Panc1 (cell line): ENCODE data around the gene PRKCQ. TPM values are rescaled to one million over a fixed set of nuclear protein-coding genes. Genes with fewer than 3 reads are reported as not detected.

Experiments used
- ATAC-seq: fragments of 200-7000 bp; cut with Tn5 transposase; 2 replicates; pipeline ENCODE4 v1.9.1; 2020; ENCODE audit warnings: mild to moderate bottlenecking, moderate library complexity
- BruUV-seq: library from RNA; stranded (reverse); fragments of 400-500 nt; replicated peaks from 2 replicates; lab custom pipeline; 2021; lab: Mats Ljungman, UMichigan
- CTCF ChIA-PET: fragments of 300-600 bp; sonication (Branson Sonifier 250); formaldehyde crosslinking; loops from one replicate; lab custom pipeline; 2022; ENCODE audit warnings: antibody characterized with exemption; lab: Charles Lee
- POLR2A ChIA-PET: fragments of 300-600 bp; sonication (Branson Sonifier 250); formaldehyde crosslinking; loops from one replicate; lab custom pipeline; 2022; ENCODE audit warnings: antibody characterized with exemption; lab: Charles Lee
- DNase-seq: peaks from one replicate; pipeline ENCODE4 v3.0.0-alpha.2; 2010; ENCODE audit warnings: low read depth, low spot score
- H3K27ac ChIP-seq: 2 replicates; pipeline ENCODE4 v1.5.1; 2011; ENCODE audit warnings: mild to moderate bottlenecking, low read length, inconsistent platforms
- H3K27me3 ChIP-seq: fragments of 200-500 bp; sonication (Bioruptor generic); 2 replicates; pipeline ENCODE4 v1.6.0; 2014; ENCODE audit warnings: low read length, inconsistent platforms; ENCODE audit not compliant: control insufficient read depth, insufficient read depth
- H3K36me3 ChIP-seq: fragments of 200-500 bp; sonication (Bioruptor generic); 2 replicates; pipeline ENCODE4 v1.5.1; 2014; ENCODE audit warnings: inconsistent platforms, mild to moderate bottlenecking, low read length, moderate library complexity; ENCODE audit not compliant: control insufficient read depth, insufficient read depth
- H3K4me1 ChIP-seq: 2 replicates; pipeline ENCODE4 v1.5.1; 2011; ENCODE audit warnings: inconsistent platforms, mild to moderate bottlenecking, low read length, moderate library complexity; ENCODE audit not compliant: control insufficient read depth, insufficient read depth
- H3K4me3 ChIP-seq, 2 experiments: 2 replicates each; pipeline ENCODE4 v1.5.1; 2011 to 2012; ENCODE audit warnings: low read depth in 2 of 2, low read length in 2 of 2, mild to moderate bottlenecking in 2 of 2, inconsistent platforms in 1 of 2, moderate library complexity in 1 of 2
- H3K9me3 ChIP-seq: fragments of 200-500 bp; sonication (Bioruptor generic); 2 replicates; pipeline ENCODE4 v1.5.1; 2014; ENCODE audit warnings: low read depth, mild to moderate bottlenecking, inconsistent platforms, low read length, moderate library complexity; ENCODE audit not compliant: control insufficient read depth, insufficient read depth
- CTCF ChIP-seq: fragments of 450-650 bp; IDR thresholded peaks from 2 replicates; pipeline ENCODE4 v1.5.1; 2017; ENCODE audit warnings: mild to moderate bottlenecking
- POLR2AphosphoS5 ChIP-seq: IDR thresholded peaks from 2 replicates; pipeline ENCODE4 v1.6.1; 2012; ENCODE audit warnings: mild to moderate bottlenecking, low read depth, low read length, moderate library complexity
- REST ChIP-seq, 2 experiments: IDR thresholded peaks; 2 replicates each; pipeline ENCODE4 v1.6.1; 2011 to 2012; ENCODE audit warnings: low read depth in 2 of 2, control low read depth in 1 of 2, low read length in 1 of 2, mild to moderate bottlenecking in 1 of 2, moderate library complexity in 1 of 2; ENCODE audit not compliant: insufficient read depth in 1 of 2
- SIN3A ChIP-seq: IDR thresholded peaks from 2 replicates; pipeline ENCODE4 v1.6.1; 2012; ENCODE audit warnings: low read depth, mild to moderate bottlenecking, low read length, moderate library complexity, borderline replicate concordance; ENCODE audit not compliant: insufficient read depth
- TCF7L2 ChIP-seq: IDR thresholded peaks from 2 replicates; pipeline ENCODE4 v1.6.1; 2011; ENCODE audit warnings: mild to moderate bottlenecking, low read depth, low read length, inconsistent platforms
- in situ Hi-C: cut with HindIII; loops from 2 replicates; pipeline ENCODE4 v1.10.0; 2016; ENCODE audit warnings: low sequenced_read_pairs, low pct_unique_long_range_greater_than_20kb
- intact Hi-C: fragments of 100-400 bp; cut with micrococcal nuclease; formaldehyde crosslinking; loops from one replicate; pipeline ENCODE4 v1.10.0; 2022; ENCODE audit not compliant: unreplicated experiment
- total RNA-seq: library from RNA; stranded (reverse); gene quantifications from one replicate; pipeline ENCODE4 v1.2.1, GENCODE V29; 2021; ENCODE audit not compliant: unreplicated experiment

PRKCQ gene
- total RNA-seq, 1 experiment from 2014 or later = 0.23 TPM

GRCh38 chr10:6464862-6465430 lies 115.1 kb downstream of the PRKCQ start:
- ATAC-seq (no peak), DNase-seq (no peak)
- intact Hi-C loops (no loop called here), in situ Hi-C loops (no loop called here)
- 0 out of 2 replicates have a peak, but pooled peaks cover 4% of the 10 kb centered on the region for H3K27me3 ChIP-seq
- ChIA-PET CTCF (no interaction called here), POLR2A (no interaction called here)
- no TSS peak for BruUV-seq
- H3K9me3 ChIP-seq = no peaks in the 10 kb centered on the region
- no peaks in the 10 kb centered on the region for H3K4me1 ChIP-seq
- H3K4me3 ChIP-seq = no peak overlapping the region
- H3K27ac ChIP-seq = no peak overlapping the region
- TF ChIP-seq SIN3A (no peak), REST (IDR thresholded peaks at IDR 0.05; ENCODE audit: insufficient read depth in 1 of 2, low read depth in 2 of 2, low read length in 1 of 2) (no peak), CTCF (no peak), TCF7L2 (no peak), POLR2AphosphoS5 (no peak)
- H3K36me3 ChIP-seq = no peaks in the 10 kb centered on the region

GRCh38 chr10:6463366-6463765 lies 116.7 kb downstream of the PRKCQ start:
- DNase-seq = no peak
- CTCF ChIA-PET = no interaction called here
- ATAC-seq = no peak
- BruUV-seq = no TSS peak
- POLR2A ChIA-PET = no interaction called here
- Histone ChIP-seq H3K4me3 (no peak overlapping the region), H3K36me3 (no peaks in the 10 kb centered on the region), H3K4me1 (no peaks in the 10 kb centered on the region), H3K9me3 (no peaks in the 10 kb centered on the region), H3K27me3 (0 out of 2 replicates have a peak, but pooled peaks cover 4% of the 10 kb centered on the region), H3K27ac (no peak overlapping the region)
- TF ChIP-seq REST (IDR thresholded peaks at IDR 0.05; ENCODE audit: insufficient read depth in 1 of 2, low read depth in 2 of 2, low read length in 1 of 2) (no peak), CTCF (no peak), TCF7L2 (no peak), POLR2AphosphoS5 (no peak), SIN3A (no peak)
- intact Hi-C loops (no loop called here), in situ Hi-C loops (no loop called here)
